Measurements from ENCODE around the gene LMO3.

LMO3 gene

GRCh38 chr12:16599081-16599480 lies 6.9 kb downstream of the LMO3 start:
- DNase-seq: no peak

- no peak for DNase-seq
Measured at GRCh38 chr12:16594797-16595196, 11.2 kb downstream of the LMO3 start.

- no peak for DNase-seq
Measured at GRCh38 chr12:16593546-16593945, 12.4 kb downstream of the LMO3 start.

GRCh38 chr12:16590645-16591044 lies 15.3 kb downstream of the LMO3 start:
- DNase-seq: no peak

GRCh38 chr12:16588812-16589211 lies 17.1 kb downstream of the LMO3 start:
- no peak for DNase-seq

GRCh38 chr12:16587514-16587913 lies 18.4 kb downstream of the LMO3 start:
- DNase-seq: no peak

- DNase-seq: no peak
Measured at GRCh38 chr12:16587110-16587453, 18.9 kb downstream of the LMO3 start.

GRCh38 chr12:16586350-16587109 lies 19.4 kb downstream of the LMO3 start:
- no peak for DNase-seq

- DNase-seq: no peak
Measured at GRCh38 chr12:16585781-16586180, 20.2 kb downstream of the LMO3 start.

- no peak for DNase-seq
Measured at GRCh38 chr12:16583969-16584745, 21.8 kb downstream of the LMO3 start.

- DNase-seq: no peak
Measured at GRCh38 chr12:16581416-16581815, 24.5 kb downstream of the LMO3 start.

- DNase-seq: no peak
Measured at GRCh38 chr12:16579041-16579440, 26.9 kb downstream of the LMO3 start.

- DNase-seq: no peak
Measured at GRCh38 chr12:16573398-16574077, 32.4 kb downstream of the LMO3 start.

GRCh38 chr12:16568873-16569272 lies 37.1 kb downstream of the LMO3 start:
- no peak for DNase-seq

- no peak for DNase-seq
Measured at GRCh38 chr12:16564675-16565074, 41.3 kb downstream of the LMO3 start.

GRCh38 chr12:16563504-16563903 lies 42.5 kb downstream of the LMO3 start:
- no peak for DNase-seq

- no peak for DNase-seq
Measured at GRCh38 chr12:16562921-16563320, 43.0 kb downstream of the LMO3 start.

GRCh38 chr12:16562435-16562834 lies 43.5 kb downstream of the LMO3 start:
- no peak for DNase-seq

GRCh38 chr12:16560273-16560672 lies 45.7 kb downstream of the LMO3 start:
- no peak for DNase-seq

GRCh38 chr12:16555630-16556029 lies 50.3 kb downstream of the LMO3 start:
- no peak for DNase-seq

- no peak for DNase-seq
Measured at GRCh38 chr12:16553457-16553856, 52.5 kb downstream of the LMO3 start.

- no peak for DNase-seq
Measured at GRCh38 chr12:16552301-16552700, 53.7 kb downstream of the LMO3 start.

GRCh38 chr12:16545836-16546235 lies 60.1 kb downstream of the LMO3 start:
- no peak for DNase-seq

- DNase-seq: no peak
Measured at GRCh38 chr12:16542586-16542985, 63.4 kb downstream of the LMO3 start.
